Measurements from ENCODE around the gene IFT25. TPM values are rescaled to one million over a fixed set of nuclear protein-coding genes. Genes with fewer than 3 reads are reported as not detected.
A peak's percentile ranks its signal among the peaks of the same experiment; 100 is the strongest.

IFT25 gene
- total RNA-seq, 1 donor from 2014 or later, result 29.4 TPM

DNA sequence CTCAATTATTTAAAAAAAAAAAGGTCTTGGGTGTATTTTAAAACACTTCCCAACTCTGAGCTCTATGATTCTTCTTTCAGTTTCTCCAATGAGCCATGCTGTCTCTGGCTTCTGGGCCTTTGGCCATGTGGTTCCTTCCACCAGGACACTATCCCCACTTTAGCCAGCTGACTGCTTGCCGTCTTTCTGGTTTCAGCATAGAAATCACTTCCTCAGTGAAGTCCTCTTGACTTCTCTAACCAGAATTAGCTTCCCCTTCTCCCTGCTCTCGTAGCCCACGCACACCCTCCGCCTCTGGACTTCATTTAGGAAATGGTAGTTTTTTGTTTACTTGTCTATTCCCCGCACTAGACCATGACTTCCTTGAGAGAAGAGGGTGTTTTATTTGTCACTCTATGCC lies 52.6 kb downstream of the IFT25 start:
- H3K9ac ChIP-seq (ENCODE audit: low read length), result no peak overlapping the region
- H3K27me3 Mint-ChIP-seq (ENCODE audit: low read depth, unreplicated experiment), result peaks cover 7% of the 10 kb centered on the region
- FAIRE-seq, result no peak
- H4K20me1 ChIP-seq (ENCODE audit: insufficient read depth, low read length), result no peaks in the 10 kb centered on the region
- H3K79me2 ChIP-seq (ENCODE audit: insufficient read depth, low read length), result no peaks in the 10 kb centered on the region
- H3K4me3 Mint-ChIP-seq (ENCODE audit: unreplicated experiment), result no peak overlapping the region
- no peak overlapping the region for H3K4me2 ChIP-seq (ENCODE audit: low read length)
- H3K36me3 ChIP-seq (ENCODE audit: insufficient read depth, low read length), result no peaks in the 10 kb centered on the region
- H3K9me3 ChIP-seq (ENCODE audit: insufficient read depth, low read depth, low read length), result no peaks in the 10 kb centered on the region
- H3K4me1 ChIP-seq (ENCODE audit: insufficient read depth, low read length), result peaks cover 12% of the 10 kb centered on the region
- H3K27ac Mint-ChIP-seq (ENCODE audit: unreplicated experiment), result no peak overlapping the region
- H3K27me3 ChIP-seq (ENCODE audit: insufficient read depth, low read length), result no peaks in the 10 kb centered on the region
- peaks cover 4% of the 10 kb centered on the region for H3K4me1 Mint-ChIP-seq (ENCODE audit: low read depth, unreplicated experiment)
- H3K9me3 Mint-ChIP-seq (ENCODE audit: unreplicated experiment), result peaks cover 3% of the 10 kb centered on the region
- no peak overlapping the region for H3K27ac ChIP-seq (ENCODE audit: low read depth, low read length)
- no peak overlapping the region for H3K4me3 ChIP-seq (ENCODE audit: insufficient read depth, low read depth, low read length)
- DNase-seq (ENCODE audit: low read depth), result no peak
- no peak overlapping the region for H2AFZ ChIP-seq (ENCODE audit: low read depth, low read length)
- no peaks in the 10 kb centered on the region for H3K36me3 Mint-ChIP-seq (ENCODE audit: low read depth, unreplicated experiment)
- no peak for TF ChIP-seq EZH2 (IDR thresholded peaks at IDR 0.05; ENCODE audit: insufficient read depth, low read length)
- TF ChIP-seq, protein P1, sequence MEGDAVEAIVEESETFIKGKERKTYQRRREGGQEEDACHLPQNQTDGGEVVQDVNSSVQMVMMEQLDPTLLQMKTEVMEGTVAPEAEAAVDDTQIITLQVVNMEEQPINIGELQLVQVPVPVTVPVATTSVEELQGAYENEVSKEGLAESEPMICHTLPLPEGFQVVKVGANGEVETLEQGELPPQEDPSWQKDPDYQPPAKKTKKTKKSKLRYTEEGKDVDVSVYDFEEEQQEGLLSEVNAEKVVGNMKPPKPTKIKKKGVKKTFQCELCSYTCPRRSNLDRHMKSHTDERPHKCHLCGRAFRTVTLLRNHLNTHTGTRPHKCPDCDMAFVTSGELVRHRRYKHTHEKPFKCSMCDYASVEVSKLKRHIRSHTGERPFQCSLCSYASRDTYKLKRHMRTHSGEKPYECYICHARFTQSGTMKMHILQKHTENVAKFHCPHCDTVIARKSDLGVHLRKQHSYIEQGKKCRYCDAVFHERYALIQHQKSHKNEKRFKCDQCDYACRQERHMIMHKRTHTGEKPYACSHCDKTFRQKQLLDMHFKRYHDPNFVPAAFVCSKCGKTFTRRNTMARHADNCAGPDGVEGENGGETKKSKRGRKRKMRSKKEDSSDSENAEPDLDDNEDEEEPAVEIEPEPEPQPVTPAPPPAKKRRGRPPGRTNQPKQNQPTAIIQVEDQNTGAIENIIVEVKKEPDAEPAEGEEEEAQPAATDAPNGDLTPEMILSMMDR (IDR thresholded peaks at IDR 0.05; ENCODE audit: insufficient read depth, low read depth, low read length), result no peak

DNA sequence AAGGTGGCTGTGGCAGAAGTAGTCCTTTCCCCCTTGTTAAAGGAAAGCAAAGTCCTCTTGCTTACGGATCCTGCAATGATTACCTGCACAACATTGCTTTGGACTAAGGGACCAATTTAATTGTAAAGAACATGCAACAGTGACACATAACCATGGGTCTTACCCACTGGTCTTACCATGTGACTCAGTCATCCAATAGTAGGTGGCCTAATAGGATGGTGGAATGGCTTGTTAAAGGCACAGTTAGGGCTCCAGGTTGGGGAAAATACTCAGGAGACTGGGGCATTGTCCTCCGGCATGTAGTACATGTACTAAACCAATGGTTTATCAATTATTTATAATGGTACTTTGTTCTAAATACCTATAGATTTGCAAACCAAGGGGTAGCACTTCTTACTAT lies 53.8 kb downstream of the IFT25 start:
- H3K36me3 Mint-ChIP-seq (ENCODE audit: low read depth, unreplicated experiment), result peaks cover under 1% of the 10 kb centered on the region

DNA sequence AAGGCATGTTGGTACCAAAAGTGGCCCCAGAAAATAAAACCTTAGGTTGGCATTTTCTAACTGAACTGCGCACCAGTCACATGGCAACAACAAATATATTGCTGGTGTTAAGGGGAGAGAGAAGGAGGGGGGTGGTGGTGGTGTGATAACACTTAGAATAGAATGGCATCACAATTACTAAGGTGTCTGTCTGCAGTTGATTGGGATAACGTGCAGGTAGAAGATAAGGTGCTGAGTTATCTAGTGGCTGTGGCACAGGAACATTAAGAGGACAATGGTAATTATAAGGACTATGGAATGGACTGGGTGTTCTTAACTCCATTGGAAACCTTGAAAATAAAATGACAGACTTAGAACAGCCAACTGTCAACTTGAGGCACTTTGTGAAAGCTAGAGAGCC lies 54.5 kb downstream of the IFT25 start:
- DNase-seq (ENCODE audit: low read depth) (no peak), FAIRE-seq (no peak)
- Mint-ChIP-seq H3K36me3 (ENCODE audit: low read depth, unreplicated experiment) (peaks cover 3% of the 10 kb centered on the region), H3K4me1 (ENCODE audit: low read depth, unreplicated experiment) (no peaks in the 10 kb centered on the region), H3K27me3 (ENCODE audit: low read depth, unreplicated experiment) (peaks cover 7% of the 10 kb centered on the region), H3K9me3 (ENCODE audit: unreplicated experiment) (peaks cover 3% of the 10 kb centered on the region), H3K27ac (ENCODE audit: unreplicated experiment) (no peak overlapping the region), H3K4me3 (ENCODE audit: unreplicated experiment) (peak overlapping the region; percentile 52)
- H2AFZ ChIP-seq (ENCODE audit: low read depth, low read length), result no peak overlapping the region
- H3K4me3 ChIP-seq (ENCODE audit: insufficient read depth, low read depth, low read length), result no peak overlapping the region
- no peaks in the 10 kb centered on the region for H3K27me3 ChIP-seq (ENCODE audit: insufficient read depth, low read length)
- H3K9me3 ChIP-seq (ENCODE audit: insufficient read depth, low read depth, low read length), result no peaks in the 10 kb centered on the region
- H3K79me2 ChIP-seq (ENCODE audit: insufficient read depth, low read length), result no peaks in the 10 kb centered on the region
- H4K20me1 ChIP-seq (ENCODE audit: insufficient read depth, low read length), result no peaks in the 10 kb centered on the region
- H3K4me2 ChIP-seq (ENCODE audit: low read length), result no peak overlapping the region
- H3K4me1 ChIP-seq (ENCODE audit: insufficient read depth, low read length), result peaks cover 8% of the 10 kb centered on the region
- H3K9ac ChIP-seq (ENCODE audit: low read length), result no peak overlapping the region
- TF ChIP-seq, protein P1 (IDR thresholded peaks at IDR 0.05; ENCODE audit: insufficient read depth, low read depth, low read length), result no peak
- TF ChIP-seq EZH2 (IDR thresholded peaks at IDR 0.05; ENCODE audit: insufficient read depth, low read length), result no peak
- no peaks in the 10 kb centered on the region for H3K36me3 ChIP-seq (ENCODE audit: insufficient read depth, low read length)
- no peak overlapping the region for H3K27ac ChIP-seq (ENCODE audit: low read depth, low read length)

More for the DNA sequence above, 53.8 kb downstream of the IFT25 start:
- Histone ChIP-seq H3K4me1 (ENCODE audit: insufficient read depth, low read length) (peaks cover 8% of the 10 kb centered on the region), H3K9me3 (ENCODE audit: insufficient read depth, low read depth, low read length) (no peaks in the 10 kb centered on the region), H3K9ac (ENCODE audit: low read length) (no peak overlapping the region), H3K36me3 (ENCODE audit: insufficient read depth, low read length) (no peaks in the 10 kb centered on the region), H3K4me3 (ENCODE audit: insufficient read depth, low read depth, low read length) (no peak overlapping the region), H3K4me2 (ENCODE audit: low read length) (no peak overlapping the region), H2AFZ (ENCODE audit: low read depth, low read length) (no peak overlapping the region), H4K20me1 (ENCODE audit: insufficient read depth, low read length) (no peaks in the 10 kb centered on the region), H3K27ac (ENCODE audit: low read depth, low read length) (no peak overlapping the region), H3K27me3 (ENCODE audit: insufficient read depth, low read length) (no peaks in the 10 kb centered on the region), H3K79me2 (ENCODE audit: insufficient read depth, low read length) (no peaks in the 10 kb centered on the region)
- FAIRE-seq (no peak), DNase-seq (ENCODE audit: low read depth) (no peak)
- peaks cover 7% of the 10 kb centered on the region for H3K27me3 Mint-ChIP-seq (ENCODE audit: low read depth, unreplicated experiment)
- TF ChIP-seq, protein P1 (IDR thresholded peaks at IDR 0.05; ENCODE audit: insufficient read depth, low read depth, low read length), result no peak
- no peak for TF ChIP-seq EZH2 (IDR thresholded peaks at IDR 0.05; ENCODE audit: insufficient read depth, low read length)
- H3K27ac Mint-ChIP-seq (ENCODE audit: unreplicated experiment), result no peak overlapping the region
- H3K4me1 Mint-ChIP-seq (ENCODE audit: low read depth, unreplicated experiment), result peaks cover 3% of the 10 kb centered on the region
- H3K4me3 Mint-ChIP-seq (ENCODE audit: unreplicated experiment), result no peak overlapping the region
- peaks cover 3% of the 10 kb centered on the region for H3K9me3 Mint-ChIP-seq (ENCODE audit: unreplicated experiment)

All from astrocyte (in vitro differentiated cells and primary cell).